GM10248 (cell line): ENCODE results near the gene PPARA.

Experiments used
- CTCF ChIA-PET: fragments of 300-600 bp; sonication (Branson Sonifier 250); formaldehyde crosslinking; extraction: SDS; loops from one replicate; lab custom pipeline; 2021; ENCODE audit warnings: antibody characterized with exemption; lab: Yijun Ruan, JAX
- POLR2A ChIA-PET: fragments of 350-650 bp; sonication (Branson Sonifier 250); formaldehyde crosslinking; extraction: SDS; loops from one replicate; lab custom pipeline; 2020; ENCODE audit warnings: antibody characterized with exemption; lab: Yijun Ruan, JAX
- DNase-seq: peaks from one replicate; pipeline ENCODE4 v3.0.0; 2012; ENCODE audit errors: extremely low spot score
- CTCF ChIP-seq: IDR thresholded peaks from 2 replicates; pipeline ENCODE4 v1.5.1; 2012; ENCODE audit warnings: mild to moderate bottlenecking, low read depth; ENCODE audit errors: extremely low read depth, missing control alignments, control extremely low read depth

PPARA gene

GRCh38 chr22:46140989-46141928 is 9.1 kb upstream of the PPARA start:
- CTCF ChIA-PET = interaction anchor here (0.8 kb wide), 1 partner anchor 25 kb away, joined by 3 read pairs; no protein-coding TSS in a partner anchor
- DNase-seq = no peak
- POLR2A ChIA-PET = no interaction called here
- no peak for TF ChIP-seq CTCF

GRCh38 chr22:46142548-46143490 is 7.5 kb upstream of the PPARA start:
- ChIA-PET CTCF (no interaction called here), POLR2A (no interaction called here)
- DNase-seq = no peak
- no peak for TF ChIP-seq CTCF

GRCh38 chr22:46143491-46144147 is 6.7 kb upstream of the PPARA start:
- TF ChIP-seq CTCF = no peak
- CTCF ChIA-PET = no interaction called here
- POLR2A ChIA-PET = no interaction called here
- DNase-seq = no peak

GRCh38 chr22:46145361-46145851 is 4.9 kb upstream of the PPARA start:
- no peak for TF ChIP-seq CTCF
- DNase-seq = no peak
- CTCF ChIA-PET = interaction anchor here (2.2 kb wide), 1 partner anchor 24 kb away, joined by 6 read pairs; no protein-coding TSS in a partner anchor
- POLR2A ChIA-PET = no interaction called here

GRCh38 chr22:46145896-46146295 is 4.4 kb upstream of the PPARA start:
- no peak for TF ChIP-seq CTCF
- CTCF ChIA-PET = interaction anchor here (1.1 to 2.2 kb wide), 2 partner anchors 24 to 29 kb away, joined by 5 to 6 read pairs; no protein-coding TSS in a partner anchor
- POLR2A ChIA-PET = no interaction called here
- no peak for DNase-seq
